B cell (primary cell): ENCODE data around the gene ATP1B2.

Source experiments
- EZH2 ChIP-seq: IDR thresholded peaks from 2 replicates; pipeline ENCODE4 v1.6.1; 2012; ENCODE audit warnings: borderline replicate concordance, low read depth, mild to moderate bottlenecking, moderate library complexity, low read length; ENCODE audit not compliant: insufficient read depth, poor library complexity, severe bottlenecking
- TF ChIP-seq, protein P1 (sequence below): fragments of 200-600 bp; IDR thresholded peaks from one replicate; pipeline ENCODE4 v1.8.0; 2022; ENCODE audit warnings: antibody characterized with exemption, mild to moderate bottlenecking

DNA sequence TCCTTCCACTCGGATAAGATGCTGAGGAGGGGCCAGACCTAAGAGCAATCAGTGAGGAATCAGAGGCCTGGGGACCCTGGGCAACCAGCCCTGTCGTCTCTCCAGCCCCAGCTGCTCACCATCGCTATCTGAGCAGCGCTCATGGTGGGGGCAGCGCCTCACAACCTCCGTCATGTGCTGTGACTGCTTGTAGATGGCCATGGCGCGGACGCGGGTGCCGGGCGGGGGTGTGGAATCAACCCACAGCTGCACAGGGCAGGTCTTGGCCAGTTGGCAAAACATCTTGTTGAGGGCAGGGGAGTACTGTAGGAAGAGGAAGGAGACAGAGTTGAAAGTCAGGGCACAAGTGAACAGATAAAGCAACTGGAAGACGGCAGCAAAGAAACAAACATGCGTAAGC is 24.2 kb downstream of the ATP1B2 start:
- TF ChIP-seq, protein P1, sequence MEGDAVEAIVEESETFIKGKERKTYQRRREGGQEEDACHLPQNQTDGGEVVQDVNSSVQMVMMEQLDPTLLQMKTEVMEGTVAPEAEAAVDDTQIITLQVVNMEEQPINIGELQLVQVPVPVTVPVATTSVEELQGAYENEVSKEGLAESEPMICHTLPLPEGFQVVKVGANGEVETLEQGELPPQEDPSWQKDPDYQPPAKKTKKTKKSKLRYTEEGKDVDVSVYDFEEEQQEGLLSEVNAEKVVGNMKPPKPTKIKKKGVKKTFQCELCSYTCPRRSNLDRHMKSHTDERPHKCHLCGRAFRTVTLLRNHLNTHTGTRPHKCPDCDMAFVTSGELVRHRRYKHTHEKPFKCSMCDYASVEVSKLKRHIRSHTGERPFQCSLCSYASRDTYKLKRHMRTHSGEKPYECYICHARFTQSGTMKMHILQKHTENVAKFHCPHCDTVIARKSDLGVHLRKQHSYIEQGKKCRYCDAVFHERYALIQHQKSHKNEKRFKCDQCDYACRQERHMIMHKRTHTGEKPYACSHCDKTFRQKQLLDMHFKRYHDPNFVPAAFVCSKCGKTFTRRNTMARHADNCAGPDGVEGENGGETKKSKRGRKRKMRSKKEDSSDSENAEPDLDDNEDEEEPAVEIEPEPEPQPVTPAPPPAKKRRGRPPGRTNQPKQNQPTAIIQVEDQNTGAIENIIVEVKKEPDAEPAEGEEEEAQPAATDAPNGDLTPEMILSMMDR: no peak
- TF ChIP-seq EZH2: no peak
